Peyer's patch (tissue), 4 donors: ENCODE data around the gene KHDC4. TPM values are rescaled to one million over a fixed set of nuclear protein-coding genes. Genes with fewer than 3 reads are reported as not detected.

Experiments
- DNase-seq, 3 donors: peaks; one replicate each; pipeline ENCODE4 v3.0.0-alpha.2; 2017 to 2019
- H3K27ac ChIP-seq, 4 donors: fragments of 200-600 bp; sonication (generic); one replicate each; pipeline ENCODE4 v1.5.1; 2016 to 2019
- H3K27me3 ChIP-seq, 2 donors: fragments of 200-600 bp; sonication (generic); one replicate each; pipeline ENCODE4 v1.5.1; 2019
- H3K36me3 ChIP-seq, 3 donors: fragments of 200-600 bp; sonication (generic); one replicate each; pipeline ENCODE4 v1.5.1; 2016 to 2019
- H3K4me1 ChIP-seq, 4 donors: fragments of 200-600 bp; sonication (generic); one replicate each; pipeline ENCODE4 v1.5.1; 2016 to 2019
- H3K4me3 ChIP-seq, 4 donors: fragments of 200-600 bp; sonication (generic); 1 replicate in 3 of 4; 2 replicates in 1 of 4; pipeline ENCODE4 v1.5.1; 2016 to 2019; ENCODE audit warnings: mild to moderate bottlenecking in 1 of 4
- H3K9me3 ChIP-seq, 4 donors: fragments of 200-600 bp; sonication (generic); one replicate each; pipeline ENCODE4 v1.5.1; 2016 to 2019; ENCODE audit warnings: mild to moderate bottlenecking in 1 of 4
- POLR2A ChIP-seq, 2 donors: fragments of 450-650 bp; IDR thresholded peaks; one replicate each; pipeline ENCODE4 v1.5.1; 2017; ENCODE audit warnings: antibody characterized with exemption in 2 of 2, mild to moderate bottlenecking in 2 of 2, moderate library complexity in 2 of 2
- total RNA-seq, 4 donors: library from RNA; depleted of rRNA; stranded (reverse); fragments of >200 nt; gene quantifications; one replicate each; pipeline ENCODE4 v1.1.0, GENCODE V29; 2016
- TF ChIP-seq, protein P1 (sequence below), 6 experiments: fragments of 450-650 bp in 4 of 6; fragments of 200-600 bp in 2 of 6; sonication (generic) in 1 of 6; IDR thresholded peaks; one replicate each; pipeline ENCODE4 v1.5.1; 2017 to 2019; ENCODE audit warnings: antibody characterized with exemption in 6 of 6, mild to moderate bottlenecking in 3 of 6, moderate library complexity in 1 of 6

Gene KHDC4
- total RNA-seq, 4 donors from 2014 or later, result 71.5 to 146 (median 96.4) TPM

DNA sequence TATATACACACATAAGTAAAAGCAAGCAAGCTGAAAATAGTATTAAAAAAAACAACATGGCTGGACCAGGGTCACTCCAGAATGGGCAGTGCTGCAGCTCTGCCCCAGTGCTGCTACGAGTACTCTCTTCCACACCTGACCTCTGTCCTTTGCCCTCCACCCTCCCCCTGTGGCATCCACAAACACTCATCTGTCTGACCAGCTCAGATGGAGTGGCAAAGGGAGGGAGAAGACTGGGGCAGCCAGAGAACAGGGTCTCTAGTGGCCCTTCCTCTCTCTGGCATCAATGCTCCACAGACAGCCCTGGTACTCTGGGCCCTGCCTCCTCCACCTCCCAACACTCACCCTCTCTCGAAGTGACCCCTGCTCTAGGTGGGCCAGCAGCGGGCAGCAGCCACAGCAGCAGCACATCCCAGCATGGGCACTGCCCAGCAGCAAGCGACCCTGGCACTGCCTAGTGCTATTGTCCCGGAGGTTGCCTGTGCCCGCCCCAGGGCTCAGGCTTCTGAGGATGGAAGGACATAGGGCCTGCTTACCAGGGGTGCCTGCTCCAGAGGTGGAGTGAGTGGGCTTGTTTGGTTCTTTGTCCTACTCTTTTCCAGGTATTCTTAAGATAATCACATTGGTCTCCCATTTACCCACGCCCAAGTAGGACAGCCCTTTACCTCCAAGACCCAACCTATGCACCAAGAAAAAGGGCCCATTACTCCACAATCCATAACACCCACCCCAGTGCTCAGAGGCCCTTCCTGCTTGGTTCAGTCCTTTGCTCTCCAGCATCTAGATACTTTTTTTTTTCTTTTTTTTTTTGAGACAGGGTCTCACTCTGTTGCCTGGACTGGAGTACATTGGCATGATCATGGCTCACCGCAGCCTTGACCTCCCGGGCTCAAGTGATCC lies 37.9 kb upstream of the KHDC4 start:
- H3K4me1 ChIP-seq, result peaks cover 0 to 95% (median 55%) of the 10 kb centered on the region in 4 donors
- no peaks in the 10 kb centered on the region for H3K27me3 ChIP-seq
- H3K4me3 ChIP-seq, result no peak overlapping the region
- TF ChIP-seq, protein P1, sequence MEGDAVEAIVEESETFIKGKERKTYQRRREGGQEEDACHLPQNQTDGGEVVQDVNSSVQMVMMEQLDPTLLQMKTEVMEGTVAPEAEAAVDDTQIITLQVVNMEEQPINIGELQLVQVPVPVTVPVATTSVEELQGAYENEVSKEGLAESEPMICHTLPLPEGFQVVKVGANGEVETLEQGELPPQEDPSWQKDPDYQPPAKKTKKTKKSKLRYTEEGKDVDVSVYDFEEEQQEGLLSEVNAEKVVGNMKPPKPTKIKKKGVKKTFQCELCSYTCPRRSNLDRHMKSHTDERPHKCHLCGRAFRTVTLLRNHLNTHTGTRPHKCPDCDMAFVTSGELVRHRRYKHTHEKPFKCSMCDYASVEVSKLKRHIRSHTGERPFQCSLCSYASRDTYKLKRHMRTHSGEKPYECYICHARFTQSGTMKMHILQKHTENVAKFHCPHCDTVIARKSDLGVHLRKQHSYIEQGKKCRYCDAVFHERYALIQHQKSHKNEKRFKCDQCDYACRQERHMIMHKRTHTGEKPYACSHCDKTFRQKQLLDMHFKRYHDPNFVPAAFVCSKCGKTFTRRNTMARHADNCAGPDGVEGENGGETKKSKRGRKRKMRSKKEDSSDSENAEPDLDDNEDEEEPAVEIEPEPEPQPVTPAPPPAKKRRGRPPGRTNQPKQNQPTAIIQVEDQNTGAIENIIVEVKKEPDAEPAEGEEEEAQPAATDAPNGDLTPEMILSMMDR (IDR thresholded peaks at IDR 0.05), result no peak
- TF ChIP-seq POLR2A (IDR thresholded peaks at IDR 0.05), result no peak
- no peaks in the 10 kb centered on the region for H3K9me3 ChIP-seq
- H3K27ac ChIP-seq, result peak overlapping the region in 1 of 4 donors; percentile 62
- peaks cover 0 to 30% (median 0%) of the 10 kb centered on the region in 3 donors for H3K36me3 ChIP-seq
- no peak for DNase-seq

DNA sequence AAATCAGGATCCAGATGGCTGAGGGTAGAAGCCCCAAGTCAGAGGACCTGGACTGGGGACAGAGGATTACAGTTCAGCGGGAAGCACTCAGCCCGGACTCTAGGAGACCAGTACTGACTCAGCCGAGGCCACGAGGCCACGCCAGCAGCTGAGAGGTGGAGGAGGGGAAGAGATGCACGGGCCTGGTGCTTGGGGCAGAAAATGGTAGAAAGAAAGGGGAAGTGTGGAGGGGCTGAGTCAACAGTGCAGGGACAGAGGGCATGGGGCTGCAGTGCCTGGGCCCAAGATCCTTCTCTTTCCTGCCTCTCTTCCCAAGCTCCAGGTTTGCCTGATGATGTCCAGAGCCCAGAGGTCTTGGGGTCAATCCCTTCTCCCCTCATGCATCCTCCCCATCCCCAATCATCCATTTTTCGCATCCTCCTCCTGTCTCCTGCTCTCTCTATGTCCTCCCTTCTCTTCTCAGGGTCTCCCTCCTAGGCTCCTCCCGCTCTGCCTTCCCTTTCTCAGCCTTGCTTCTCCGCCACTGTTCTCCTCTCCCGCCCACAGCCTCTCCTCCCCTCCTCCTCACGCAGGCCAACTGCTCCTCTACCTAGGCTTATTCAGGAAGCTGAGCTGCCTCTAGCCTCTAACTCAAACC lies 36.4 kb upstream of the KHDC4 start:
- DNase-seq, result peak in 2 of 3 donors; percentile 80 to 85
- Histone ChIP-seq H3K4me3 (no peak overlapping the region), H3K27ac (peak overlapping the region; percentile 13 to 72 (median 44)), H3K36me3 (peaks cover 0 to 45% (median 0%) of the 10 kb centered on the region in 3 donors), H3K4me1 (peaks cover 0 to 85% (median 53%) of the 10 kb centered on the region in 4 donors), H3K9me3 (no peaks in the 10 kb centered on the region), H3K27me3 (no peaks in the 10 kb centered on the region)
- TF ChIP-seq, protein P1 (IDR thresholded peaks at IDR 0.05), result no peak
- TF ChIP-seq POLR2A (IDR thresholded peaks at IDR 0.05), result no peak

DNA sequence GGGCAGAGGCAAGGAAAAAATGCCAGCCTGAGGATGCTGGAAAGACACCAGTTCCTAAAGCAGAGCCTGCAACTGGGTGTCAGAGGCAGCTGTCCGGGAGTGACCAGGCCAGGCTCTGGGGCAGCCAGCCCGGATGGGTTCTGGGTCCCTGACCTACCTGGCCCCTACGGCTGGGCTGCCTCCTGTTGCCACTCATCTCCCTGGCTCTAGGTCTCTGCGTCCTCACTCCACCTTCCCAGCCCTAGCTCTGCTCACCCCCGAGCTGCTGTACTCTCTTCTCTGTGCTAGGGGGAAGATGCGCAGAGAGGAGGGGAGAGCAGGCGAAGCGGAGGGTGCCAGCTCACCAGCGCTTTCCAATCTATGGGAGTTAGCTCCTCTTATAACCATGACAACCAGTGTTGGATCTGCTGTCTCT lies 35.2 kb upstream of the KHDC4 start:
- Histone ChIP-seq H3K4me1 (peaks cover 0 to 73% (median 47%) of the 10 kb centered on the region in 4 donors), H3K9me3 (no peaks in the 10 kb centered on the region), H3K27ac (peak overlapping the region in 3 of 4 donors; percentile 34 to 72 (median 63)), H3K4me3 (no peak overlapping the region), H3K27me3 (no peaks in the 10 kb centered on the region), H3K36me3 (peaks cover 0 to 58% (median 0%) of the 10 kb centered on the region in 3 donors)
- DNase-seq, result no peak
- no peak for TF ChIP-seq POLR2A (IDR thresholded peaks at IDR 0.05)
- TF ChIP-seq, protein P1 (IDR thresholded peaks at IDR 0.05), result no peak

DNA sequence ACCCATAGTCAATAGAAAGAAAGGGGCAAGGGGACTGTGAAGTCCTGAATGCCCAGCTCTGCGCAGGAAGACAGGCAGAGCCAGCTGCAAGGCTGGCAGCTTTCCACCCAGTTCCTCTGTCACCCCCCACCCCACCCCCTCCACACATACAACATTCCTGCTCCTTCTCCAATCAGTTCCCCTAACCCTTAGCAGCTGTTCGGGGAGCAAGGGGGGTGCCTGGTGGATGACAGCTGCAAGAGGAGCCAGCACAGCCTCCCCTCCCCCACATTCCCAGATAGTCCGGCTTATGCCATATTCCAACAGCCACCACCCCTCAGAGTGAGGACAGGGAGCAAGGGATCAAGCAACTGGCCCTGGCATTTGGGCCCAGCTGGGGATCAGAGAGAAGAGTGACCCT lies 34.5 kb upstream of the KHDC4 start:
- H3K36me3 ChIP-seq, result peaks cover 0 to 65% (median 0%) of the 10 kb centered on the region in 3 donors
- peak overlapping the region in 3 of 4 donors; percentile 60 to 72 (median 63) for H3K27ac ChIP-seq
- DNase-seq, result no peak
- H3K9me3 ChIP-seq, result no peaks in the 10 kb centered on the region
- no peaks in the 10 kb centered on the region for H3K27me3 ChIP-seq
- H3K4me1 ChIP-seq, result peaks cover 0 to 66% (median 43%) of the 10 kb centered on the region in 4 donors
- no peak overlapping the region for H3K4me3 ChIP-seq
- TF ChIP-seq POLR2A (IDR thresholded peaks at IDR 0.05), result no peak
- TF ChIP-seq, protein P1 (IDR thresholded peaks at IDR 0.05), result no peak

DNA sequence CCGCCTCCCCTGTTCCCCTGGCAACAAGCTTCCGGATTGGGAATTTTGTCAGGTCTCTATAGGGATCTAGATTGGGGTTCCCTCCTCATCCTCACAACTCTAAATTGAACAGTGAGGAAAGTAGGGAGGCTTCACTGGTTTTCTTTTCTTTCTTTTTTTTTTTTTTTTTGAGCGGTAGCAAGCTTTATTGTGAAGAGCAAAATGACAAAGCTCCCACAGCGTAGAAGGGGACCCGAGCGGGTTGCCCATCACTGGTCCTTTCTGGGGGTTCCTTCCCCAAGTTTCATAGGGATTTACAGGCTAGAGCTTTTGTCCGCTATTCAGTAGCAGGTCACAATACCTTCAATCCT lies 33.8 kb upstream of the KHDC4 start:
- no peak for DNase-seq
- Histone ChIP-seq H3K27ac (peak overlapping the region; percentile 49 to 72 (median 66)), H3K27me3 (no peaks in the 10 kb centered on the region), H3K9me3 (no peaks in the 10 kb centered on the region), H3K4me1 (peaks cover 0 to 64% (median 43%) of the 10 kb centered on the region in 4 donors), H3K4me3 (no peak overlapping the region), H3K36me3 (peaks cover 0 to 71% (median 0%) of the 10 kb centered on the region in 3 donors)
- TF ChIP-seq, protein P1 (IDR thresholded peaks at IDR 0.05), result no peak
- TF ChIP-seq POLR2A (IDR thresholded peaks at IDR 0.05), result no peak
